ENCODE results near the gene PIN4.
"Not testable (repeated sequence)": the region's sequence is repeated elsewhere in the genome, so short reads cannot be mapped to it uniquely, and the experiment has no call there.

The PIN4 gene

DNA sequence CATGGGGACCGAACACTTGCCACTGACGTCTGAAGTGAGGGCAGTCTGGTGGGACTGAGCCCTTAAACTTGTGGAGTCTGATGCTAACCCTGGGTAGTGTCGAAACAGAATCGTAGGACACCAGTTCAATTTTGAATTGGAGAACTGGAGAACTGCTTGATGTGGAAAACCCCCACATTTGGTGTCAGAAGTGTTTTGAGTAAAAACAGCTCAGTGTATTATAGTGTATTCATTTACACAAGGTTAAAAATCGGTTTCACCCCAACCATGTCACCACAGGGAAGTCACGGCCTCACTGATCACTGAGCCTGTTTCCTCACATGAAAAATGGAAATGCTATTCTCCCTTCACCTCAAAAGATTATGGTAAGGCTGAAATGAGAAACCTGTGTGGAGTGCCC is 21.9 kb downstream of the PIN4 start:
- H3K4me1 ChIP-seq (ENCODE audit: insufficient read depth, low read length), result no peaks in the 10 kb centered on the region
- H3K27ac ChIP-seq (ENCODE audit: low read depth, low read length), result no peak overlapping the region
- no peak overlapping the region for H3K4me3 ChIP-seq (ENCODE audit: low read depth in 1 of 2, low read length in 2 of 2)
- H3K27me3 ChIP-seq (ENCODE audit: control insufficient read depth in 1 of 2, insufficient read depth in 2 of 2, low read length in 2 of 2), result no peaks in the 10 kb centered on the region
- no peak overlapping the region for H3K9ac ChIP-seq (ENCODE audit: low read length)
- peaks cover 7% of the 10 kb centered on the region for H3K36me3 ChIP-seq (ENCODE audit: insufficient read depth, low read length)
- no peaks in the 10 kb centered on the region for H3K9me3 ChIP-seq (ENCODE audit: low read length)

DNA sequence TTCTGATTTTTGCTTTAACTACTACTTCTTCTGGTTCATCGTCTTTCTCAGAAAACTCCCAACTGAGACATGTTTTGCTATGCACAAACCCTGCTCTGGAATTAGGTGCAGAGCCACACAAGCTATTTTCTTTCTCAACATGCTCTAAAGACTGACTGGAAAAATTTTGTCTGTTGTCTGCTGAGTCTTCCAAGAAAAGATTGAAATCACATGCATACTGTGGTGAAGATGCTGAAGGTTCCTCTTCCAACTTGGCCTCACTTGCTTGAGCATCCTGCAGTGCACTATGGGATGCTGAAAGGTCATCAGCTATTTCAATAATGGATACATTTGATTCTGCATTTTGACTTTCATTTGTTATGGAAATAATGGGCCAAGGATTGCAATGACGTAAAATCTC is 24.1 kb downstream of the PIN4 start:
- H3K9ac ChIP-seq (ENCODE audit: low read length), result no peak overlapping the region
- H3K4me1 ChIP-seq (ENCODE audit: insufficient read depth, low read length), result no peaks in the 10 kb centered on the region
- peaks cover 7% of the 10 kb centered on the region for H3K36me3 ChIP-seq (ENCODE audit: insufficient read depth, low read length)
- no peaks in the 10 kb centered on the region for H3K27me3 ChIP-seq (ENCODE audit: control insufficient read depth in 1 of 2, insufficient read depth in 2 of 2, low read length in 2 of 2)
- no peak overlapping the region for H3K27ac ChIP-seq (ENCODE audit: low read depth, low read length)
- H3K4me3 ChIP-seq (ENCODE audit: low read depth in 1 of 2, low read length in 2 of 2), result no peak overlapping the region
- H3K9me3 ChIP-seq (ENCODE audit: low read length), result no peaks in the 10 kb centered on the region

DNA sequence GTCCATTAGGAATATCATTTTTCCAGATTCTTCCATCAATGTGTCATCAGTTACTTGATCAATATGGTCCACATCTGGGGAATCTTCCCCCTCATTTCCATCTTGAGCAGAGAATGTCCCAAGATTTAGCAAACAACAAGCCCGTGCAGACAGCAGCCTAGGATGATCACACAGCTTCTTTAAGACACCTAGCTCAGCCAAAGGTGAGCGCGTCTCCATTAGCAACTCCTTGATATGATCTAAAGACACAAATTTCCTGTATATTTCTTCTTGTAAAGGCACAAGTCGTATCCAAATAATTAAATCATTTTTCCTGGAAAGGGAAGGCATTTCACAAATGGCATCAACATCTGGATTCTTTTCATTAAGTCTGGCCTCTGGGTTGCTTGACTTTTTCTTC is 25.8 kb downstream of the PIN4 start:
- H3K36me3 ChIP-seq (ENCODE audit: insufficient read depth, low read length), result peaks cover 7% of the 10 kb centered on the region
- no peak overlapping the region for H3K27ac ChIP-seq (ENCODE audit: low read depth, low read length)
- H3K4me3 ChIP-seq (ENCODE audit: low read depth in 1 of 2, low read length in 2 of 2), result no peak overlapping the region
- no peaks in the 10 kb centered on the region for H3K27me3 ChIP-seq (ENCODE audit: control insufficient read depth in 1 of 2, insufficient read depth in 2 of 2, low read length in 2 of 2)
- no peaks in the 10 kb centered on the region for H3K4me1 ChIP-seq (ENCODE audit: insufficient read depth, low read length)
- no peaks in the 10 kb centered on the region for H3K9me3 ChIP-seq (ENCODE audit: low read length)
- no peak overlapping the region for H3K9ac ChIP-seq (ENCODE audit: low read length)

DNA sequence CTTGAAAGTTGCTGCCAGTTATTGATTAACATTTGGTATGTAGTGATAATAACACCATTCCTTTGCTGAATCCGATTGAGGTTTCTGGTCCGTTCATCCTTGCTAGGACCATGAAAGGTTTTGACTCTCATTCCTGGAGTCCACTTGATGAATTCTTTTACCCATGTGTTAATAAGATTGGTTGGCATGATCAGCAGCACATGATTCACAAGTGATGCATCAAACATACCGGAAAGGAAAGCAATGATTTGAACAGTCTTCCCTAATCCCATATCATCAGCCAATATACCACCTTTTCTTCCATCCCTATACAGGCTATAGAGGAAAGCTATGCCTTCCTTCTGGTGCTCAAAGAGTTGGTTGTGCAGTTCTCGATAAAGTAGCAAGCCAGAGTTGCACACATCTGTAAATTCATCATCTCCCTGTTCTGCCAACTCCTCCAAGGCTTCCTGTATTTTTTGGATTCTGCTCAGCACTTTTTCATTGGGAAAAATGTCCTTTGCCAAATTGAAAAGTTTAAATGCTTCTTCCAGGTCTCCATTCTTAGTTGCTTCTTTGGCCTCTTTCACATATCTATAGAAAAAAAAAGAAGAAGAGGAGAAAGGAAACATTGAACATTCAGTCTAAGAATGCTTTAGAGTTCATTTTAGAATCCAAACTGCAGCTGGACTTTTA is 26.7 kb downstream of the PIN4 start:
- Histone ChIP-seq H3K9me3 (ENCODE audit: low read length) (no peaks in the 10 kb centered on the region), H3K27me3 (ENCODE audit: control insufficient read depth in 1 of 2, insufficient read depth in 2 of 2, low read length in 2 of 2) (no peaks in the 10 kb centered on the region), H3K27ac (ENCODE audit: low read depth, low read length) (no peak overlapping the region), H3K4me3 (ENCODE audit: low read depth in 1 of 2, low read length in 2 of 2) (no peak overlapping the region), H3K36me3 (ENCODE audit: insufficient read depth, low read length) (peaks cover 5% of the 10 kb centered on the region), H3K4me1 (ENCODE audit: insufficient read depth, low read length) (no peaks in the 10 kb centered on the region), H3K9ac (ENCODE audit: low read length) (no peak overlapping the region)

DNA sequence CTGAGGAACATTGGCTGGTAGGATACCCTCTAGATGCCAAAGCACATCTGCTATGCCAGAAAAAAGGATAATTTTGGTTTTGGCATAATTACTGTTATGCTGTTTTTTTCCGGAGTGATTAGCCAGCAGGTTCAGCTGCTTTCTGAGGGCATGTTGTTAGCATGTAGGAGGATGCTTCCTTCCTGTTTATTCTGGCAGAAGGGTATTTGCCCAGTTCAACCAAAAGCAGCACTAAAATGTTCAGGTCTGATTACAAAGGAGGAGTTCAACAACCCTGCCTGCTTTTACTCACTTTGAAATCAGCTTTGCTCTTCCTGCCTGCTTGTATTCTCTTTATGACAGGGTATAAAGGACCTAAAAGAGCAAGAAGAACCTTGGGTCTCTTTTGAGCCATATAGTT is 35.4 kb downstream of the PIN4 start:
- H3K4me1 ChIP-seq (ENCODE audit: insufficient read depth, low read length), result no peaks in the 10 kb centered on the region
- no peak overlapping the region for H3K4me3 ChIP-seq (ENCODE audit: low read depth in 1 of 2, low read length in 2 of 2)
- no peak overlapping the region for H3K27ac ChIP-seq (ENCODE audit: low read depth, low read length)
- peaks cover 0 to 3% of the 10 kb centered on the region in 2 donors for H3K27me3 ChIP-seq (ENCODE audit: control insufficient read depth in 1 of 2, insufficient read depth in 2 of 2, low read length in 2 of 2)
- H3K9ac ChIP-seq (ENCODE audit: low read length), result no peak overlapping the region
- H3K36me3 ChIP-seq (ENCODE audit: insufficient read depth, low read length), result no peaks in the 10 kb centered on the region
- H3K9me3 ChIP-seq (ENCODE audit: low read length), result no peaks in the 10 kb centered on the region

DNA sequence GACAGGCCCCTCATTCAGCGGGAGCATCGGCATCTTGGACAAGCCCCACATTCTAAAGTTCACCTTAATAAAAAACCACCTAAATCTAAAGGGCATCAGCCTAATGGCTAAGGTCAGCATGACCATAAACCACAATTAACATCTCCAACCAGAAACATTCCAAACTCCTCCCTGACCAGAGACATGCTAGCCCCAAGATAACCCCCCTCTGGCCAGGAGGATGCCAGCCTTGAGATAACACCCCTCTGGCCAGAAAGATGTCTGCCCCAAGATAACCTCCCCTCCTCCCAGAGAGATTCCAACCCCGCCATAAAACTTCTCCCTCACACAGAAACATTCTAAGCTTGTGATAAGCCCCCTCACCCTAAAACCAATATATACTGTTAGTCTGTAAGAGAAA is 38.8 kb downstream of the PIN4 start:
- not testable (repeated sequence) for H3K4me3 ChIP-seq (ENCODE audit: low read depth in 1 of 2, low read length in 2 of 2); H3K27ac ChIP-seq (ENCODE audit: low read depth, low read length); H3K9ac ChIP-seq (ENCODE audit: low read length); H3K4me1 ChIP-seq (ENCODE audit: insufficient read depth, low read length); H3K9me3 ChIP-seq (ENCODE audit: low read length); H3K27me3 ChIP-seq (ENCODE audit: control insufficient read depth in 1 of 2, insufficient read depth in 2 of 2, low read length in 2 of 2); H3K36me3 ChIP-seq (ENCODE audit: insufficient read depth, low read length)

DNA sequence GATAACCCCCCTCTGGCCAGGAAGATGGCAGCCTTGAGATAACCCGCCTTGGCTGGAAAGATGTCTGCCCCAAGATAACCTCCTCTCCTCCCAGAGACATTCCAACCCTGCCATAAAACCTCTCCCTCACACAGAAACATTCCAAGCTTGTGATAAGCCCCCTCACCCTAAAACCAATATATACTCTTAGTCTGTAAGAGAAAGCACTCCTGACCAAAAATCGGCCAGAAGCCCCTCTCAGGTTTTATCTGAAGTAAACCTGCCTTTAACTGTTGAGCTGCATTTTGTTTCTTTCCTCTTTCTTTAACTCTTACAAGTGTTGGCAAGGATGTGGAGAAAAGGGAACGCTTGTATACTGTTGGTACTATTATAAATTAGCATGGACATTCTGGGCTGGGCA is 48.7 kb downstream of the PIN4 start:
- Histone ChIP-seq H3K27me3 (ENCODE audit: control insufficient read depth in 1 of 2, insufficient read depth in 2 of 2, low read length in 2 of 2) (no peaks in the 10 kb centered on the region), H3K9me3 (ENCODE audit: low read length) (no peaks in the 10 kb centered on the region), H3K4me1 (ENCODE audit: insufficient read depth, low read length) (no peaks in the 10 kb centered on the region)

DNA sequence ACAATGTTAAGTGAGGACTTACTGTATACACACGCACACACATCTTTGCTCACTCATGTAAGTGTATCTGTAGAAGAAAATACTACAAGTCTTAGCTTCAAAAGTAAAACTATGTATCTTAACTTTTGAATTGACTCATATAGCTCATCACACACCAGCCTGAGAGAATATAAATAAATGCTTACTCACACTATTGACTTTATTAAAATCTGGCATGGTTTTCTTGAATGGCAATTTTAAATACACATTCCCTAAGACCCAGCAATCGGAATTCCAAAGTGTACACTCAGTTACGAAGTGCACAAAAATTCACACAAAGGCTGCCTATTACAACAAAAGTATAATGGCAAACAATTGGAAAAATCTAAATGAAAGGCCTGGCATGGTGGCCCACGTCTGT is 55.3 kb downstream of the PIN4 start:
- H3K4me3 ChIP-seq (ENCODE audit: low read depth in 1 of 2, low read length in 2 of 2), result no peak overlapping the region
- no peaks in the 10 kb centered on the region for H3K36me3 ChIP-seq (ENCODE audit: insufficient read depth, low read length)
- no peaks in the 10 kb centered on the region for H3K27me3 ChIP-seq (ENCODE audit: control insufficient read depth in 1 of 2, insufficient read depth in 2 of 2, low read length in 2 of 2)
- no peaks in the 10 kb centered on the region for H3K4me1 ChIP-seq (ENCODE audit: insufficient read depth, low read length)
- H3K27ac ChIP-seq (ENCODE audit: low read depth, low read length), result no peak overlapping the region
- H3K9ac ChIP-seq (ENCODE audit: low read length), result no peak overlapping the region
- H3K9me3 ChIP-seq (ENCODE audit: low read length), result no peaks in the 10 kb centered on the region

More for the DNA sequence above, 48.7 kb downstream of the PIN4 start:
- Histone ChIP-seq H3K36me3 (ENCODE audit: insufficient read depth, low read length) (no peaks in the 10 kb centered on the region), H3K27ac (ENCODE audit: low read depth, low read length) (no peak overlapping the region), H3K4me3 (ENCODE audit: low read depth in 1 of 2, low read length in 2 of 2) (no peak overlapping the region), H3K9ac (ENCODE audit: low read length) (no peak overlapping the region)

DNA sequence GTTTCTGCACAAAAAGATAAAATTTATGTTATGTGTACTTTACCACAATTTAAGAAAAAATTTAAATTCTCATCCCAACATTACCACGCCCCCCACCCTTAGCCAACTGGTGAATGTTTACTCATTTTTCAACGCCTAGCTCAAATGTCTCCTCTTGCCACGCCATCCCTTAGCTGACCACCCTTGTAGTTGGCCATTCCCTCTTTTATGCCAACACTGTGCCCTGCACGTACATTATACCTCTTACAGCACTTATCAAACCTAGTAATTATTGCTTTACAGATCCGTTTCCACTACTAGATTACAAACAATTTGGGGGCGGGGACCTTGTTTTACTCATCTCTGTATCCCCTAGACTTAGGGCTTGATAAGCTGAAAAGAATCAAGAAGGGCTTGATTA is 56.6 kb downstream of the PIN4 start:
- Histone ChIP-seq H3K27ac (ENCODE audit: low read depth, low read length) (no peak overlapping the region), H3K4me1 (ENCODE audit: insufficient read depth, low read length) (no peaks in the 10 kb centered on the region), H3K9me3 (ENCODE audit: low read length) (no peaks in the 10 kb centered on the region), H3K9ac (ENCODE audit: low read length) (no peak overlapping the region), H3K36me3 (ENCODE audit: insufficient read depth, low read length) (no peaks in the 10 kb centered on the region), H3K27me3 (ENCODE audit: control insufficient read depth in 1 of 2, insufficient read depth in 2 of 2, low read length in 2 of 2) (no peaks in the 10 kb centered on the region), H3K4me3 (ENCODE audit: low read depth in 1 of 2, low read length in 2 of 2) (peak overlapping the region in 1 of 2 donors; percentile 9)

DNA sequence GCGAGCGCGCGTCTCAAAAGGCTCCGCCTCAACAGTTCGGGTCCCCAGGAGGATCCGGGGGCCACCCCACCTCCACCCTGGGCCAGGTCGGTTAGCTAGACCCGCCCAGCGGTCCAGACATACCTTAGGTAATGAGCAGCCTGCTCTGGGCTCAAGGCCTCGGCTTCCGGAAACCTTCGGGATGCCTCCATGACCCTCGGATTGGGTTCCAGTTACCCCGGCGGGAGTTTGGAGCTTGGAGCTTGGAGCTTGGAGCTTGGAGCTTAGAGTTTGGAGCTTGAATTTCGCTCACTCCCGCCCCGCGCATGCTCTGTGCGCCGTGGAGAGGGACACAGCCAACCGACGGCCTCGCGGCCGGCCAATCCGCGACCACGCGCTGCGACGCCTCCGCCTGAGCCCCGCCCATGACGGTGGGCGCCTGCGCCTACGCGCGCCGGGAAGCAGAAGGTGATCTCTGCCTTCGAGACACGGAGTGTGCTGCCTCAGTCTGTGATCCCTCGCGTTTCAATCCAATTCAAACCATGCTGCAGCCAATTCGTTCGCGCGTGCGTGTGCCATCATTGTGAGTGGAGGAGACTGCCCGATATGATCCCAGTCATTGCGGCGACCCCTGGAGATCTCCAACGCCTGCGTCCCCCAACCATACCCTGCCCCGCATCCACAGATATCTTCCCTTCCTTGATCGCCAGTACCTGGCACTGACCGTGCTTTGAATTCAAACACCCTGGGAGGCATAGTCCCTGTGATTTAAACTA is 57.3 kb downstream of the PIN4 start, which contains the start of gene ERCC6L:
TSS of gene ERCC6L (minus strand) at position 307 of the 755 bp plus-strand sequence. CDS start at position 191, 116 bp downstream.
- H3K9me3 ChIP-seq (ENCODE audit: low read length), result no peaks in the 10 kb centered on the region
- H3K4me3 ChIP-seq (ENCODE audit: low read depth in 1 of 2, low read length in 2 of 2), result peak within 1 kb of the TSS in 1 of 2 donors; percentile 9
- H3K36me3 ChIP-seq (ENCODE audit: insufficient read depth, low read length), result no peaks in the 10 kb centered on the region
- no peaks in the 10 kb centered on the region for H3K27me3 ChIP-seq (ENCODE audit: control insufficient read depth in 1 of 2, insufficient read depth in 2 of 2, low read length in 2 of 2)
- H3K9ac ChIP-seq (ENCODE audit: low read length), result no peak within 1 kb of the TSS
- no peaks in the 10 kb centered on the region for H3K4me1 ChIP-seq (ENCODE audit: insufficient read depth, low read length)
- no peak within 1 kb of the TSS for H3K27ac ChIP-seq (ENCODE audit: low read depth, low read length)

DNA sequence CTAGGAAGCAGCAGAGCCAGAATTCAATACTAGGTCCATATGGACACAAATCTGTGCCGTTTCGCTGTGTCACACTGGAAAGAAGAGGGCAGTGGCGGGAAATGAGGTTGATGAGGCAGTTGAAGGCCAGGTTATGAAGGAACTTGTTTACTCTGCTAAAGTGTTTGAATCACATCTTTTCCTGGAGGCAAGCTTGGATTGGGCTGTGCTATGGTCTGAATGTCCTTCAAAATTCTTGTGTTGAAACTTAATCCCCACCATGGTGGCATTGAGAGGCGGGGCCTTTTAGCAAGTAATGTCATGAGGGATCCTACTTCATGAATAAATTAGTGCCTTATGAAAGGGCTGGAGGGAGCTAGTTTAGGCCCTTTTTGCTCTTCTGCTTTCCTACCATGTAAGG is 59.4 kb downstream of the PIN4 start:
- H3K4me3 ChIP-seq (ENCODE audit: low read depth in 1 of 2, low read length in 2 of 2), result no peak overlapping the region
- no peak overlapping the region for H3K27ac ChIP-seq (ENCODE audit: low read depth, low read length)
- H3K9me3 ChIP-seq (ENCODE audit: low read length), result no peaks in the 10 kb centered on the region
- no peaks in the 10 kb centered on the region for H3K36me3 ChIP-seq (ENCODE audit: insufficient read depth, low read length)
- no peak overlapping the region for H3K9ac ChIP-seq (ENCODE audit: low read length)
- H3K27me3 ChIP-seq (ENCODE audit: control insufficient read depth in 1 of 2, insufficient read depth in 2 of 2, low read length in 2 of 2), result no peaks in the 10 kb centered on the region
- no peaks in the 10 kb centered on the region for H3K4me1 ChIP-seq (ENCODE audit: insufficient read depth, low read length)

DNA sequence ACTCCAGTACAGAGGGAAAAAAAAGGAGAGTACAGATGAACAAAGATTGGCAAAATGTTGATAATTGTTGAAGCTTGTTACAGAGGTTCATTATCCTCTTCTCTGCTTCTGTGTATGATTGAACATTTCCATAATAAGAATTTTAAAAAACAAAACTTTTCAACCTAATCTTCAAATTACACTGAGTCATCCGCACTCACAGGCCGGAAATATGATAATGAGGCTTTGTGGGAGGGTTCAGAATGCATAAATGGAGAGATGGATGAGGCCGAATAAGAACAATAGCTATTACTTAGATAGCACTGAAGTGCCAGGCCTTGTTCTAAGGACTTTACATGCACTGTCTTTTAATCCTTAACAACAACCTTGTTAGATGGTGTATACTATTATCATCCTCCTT is 61.9 kb downstream of the PIN4 start:
- Histone ChIP-seq H3K27ac (ENCODE audit: low read depth, low read length) (no peak overlapping the region), H3K27me3 (ENCODE audit: control insufficient read depth in 1 of 2, insufficient read depth in 2 of 2, low read length in 2 of 2) (no peaks in the 10 kb centered on the region), H3K9ac (ENCODE audit: low read length) (no peak overlapping the region), H3K4me3 (ENCODE audit: low read depth in 1 of 2, low read length in 2 of 2) (no peak overlapping the region), H3K4me1 (ENCODE audit: insufficient read depth, low read length) (no peaks in the 10 kb centered on the region), H3K9me3 (ENCODE audit: low read length) (no peaks in the 10 kb centered on the region), H3K36me3 (ENCODE audit: insufficient read depth, low read length) (no peaks in the 10 kb centered on the region)

Measured in muscle layer of colon (tissue), 2 donors.